GM23338 (cell line): ENCODE data around the gene SMG6. TPM values are rescaled to one million over a fixed set of nuclear protein-coding genes. Genes with fewer than 3 reads are reported as not detected.
"Not testable (repeated sequence)": the region's sequence is repeated elsewhere in the genome, so short reads cannot be mapped to it uniquely, and the experiment has no call there.

Source experiments
- ATAC-seq: fragments of 200-7000 bp; cut with Tn5 transposase; 3 replicates; pipeline ENCODE4 v1.9.1; 2020
- DNase-seq: peaks from one replicate; pipeline ENCODE4 v3.0.0-alpha.2; 2015; ENCODE audit warnings: low spot score
- H2AFZ ChIP-seq: fragments of 200-600 bp; sonication (generic); 2 replicates; pipeline ENCODE4 v1.8.0; 2016; ENCODE audit warnings: antibody characterized with exemption, mild to moderate bottlenecking, moderate library complexity
- H3F3A ChIP-seq: fragments of 200-600 bp; sonication (generic); replicated peaks from 2 replicates; pipeline ENCODE4 v1.8.0; 2017; ENCODE audit warnings: antibody characterized with exemption, mixed run types, low read depth
- H3K27ac ChIP-seq: fragments of 200-600 bp; sonication (generic); 2 replicates; pipeline ENCODE4 v1.6.1; 2016; ENCODE audit warnings: low read depth
- H3K27me3 ChIP-seq: fragments of 200-600 bp; sonication (generic); 2 replicates; pipeline ENCODE4 v1.8.0; 2016; ENCODE audit warnings: mild to moderate bottlenecking, mixed run types, moderate library complexity; ENCODE audit not compliant: insufficient read depth
- H3K36me3 ChIP-seq: fragments of 200-600 bp; sonication (generic); 2 replicates; pipeline ENCODE4 v1.8.0; 2016; ENCODE audit warnings: mild to moderate bottlenecking; ENCODE audit not compliant: insufficient read depth
- H3K4me1 ChIP-seq: fragments of 200-600 bp; sonication (generic); 2 replicates; pipeline ENCODE4 v1.8.0; 2016; ENCODE audit warnings: mild to moderate bottlenecking, moderate library complexity; ENCODE audit not compliant: insufficient read depth
- H3K4me2 ChIP-seq: fragments of 200-600 bp; sonication (generic); 2 replicates; pipeline ENCODE4 v1.7.1; 2017; ENCODE audit warnings: mixed run types
- H3K4me3 ChIP-seq: fragments of 200-600 bp; sonication (generic); 2 replicates; pipeline ENCODE4 v1.6.1; 2016; ENCODE audit warnings: mixed run types
- H3K79me2 ChIP-seq: fragments of 200-600 bp; sonication (generic); replicated peaks from 2 replicates; pipeline ENCODE4 v1.8.0; 2017; ENCODE audit warnings: mild to moderate bottlenecking; ENCODE audit not compliant: insufficient read depth
- H3K9me2 ChIP-seq: fragments of 200-600 bp; sonication (generic); 2 replicates; pipeline ENCODE4 v1.8.0; 2017; ENCODE audit not compliant: insufficient read depth
- H4K20me1 ChIP-seq: fragments of 200-600 bp; sonication (generic); replicated peaks from 2 replicates; pipeline ENCODE4 v1.8.0; 2017; ENCODE audit warnings: mild to moderate bottlenecking; ENCODE audit not compliant: insufficient read depth
- H3K27ac Mint-ChIP-seq: 2 replicates; pipeline ENCODE4 v1.8.0; 2020; ENCODE audit warnings: inconsistent platforms, mild to moderate bottlenecking, moderate library complexity, mixed read lengths
- H3K27me3 Mint-ChIP-seq: 3 replicates; pipeline ENCODE4 v1.8.0; 2022; ENCODE audit warnings: low read depth, mild to moderate bottlenecking, moderate library complexity, mixed read lengths, inconsistent platforms; ENCODE audit not compliant: insufficient read depth, poor library complexity
- H3K36me3 Mint-ChIP-seq: 3 replicates; pipeline ENCODE4 v1.8.0; 2021; ENCODE audit warnings: low read depth, mild to moderate bottlenecking, inconsistent platforms, moderate library complexity, mixed read lengths
- H3K4me1 Mint-ChIP-seq: 3 replicates; pipeline ENCODE4 v1.8.0; 2020; ENCODE audit warnings: mild to moderate bottlenecking, inconsistent platforms, mixed read lengths
- H3K4me3 Mint-ChIP-seq: 3 replicates; pipeline ENCODE4 v1.8.0; 2021; ENCODE audit warnings: moderate library complexity, mild to moderate bottlenecking, inconsistent platforms, mixed read lengths
- H3K9me3 Mint-ChIP-seq: 3 replicates; pipeline ENCODE4 v1.8.0; 2020; ENCODE audit warnings: moderate library complexity, mild to moderate bottlenecking, inconsistent platforms, mixed read lengths
- EZH2 ChIP-seq: fragments of 200-600 bp; sonication (generic); IDR thresholded peaks from one replicate; pipeline ENCODE4 v1.8.0; 2017; ENCODE audit warnings: antibody characterized with exemption, mild to moderate bottlenecking, low read depth; ENCODE audit not compliant: unreplicated experiment
- JUNB ChIP-seq: IDR thresholded peaks from one replicate; pipeline ENCODE4 v1.6.1; 2016; ENCODE audit warnings: antibody characterized with exemption; ENCODE audit not compliant: unreplicated experiment
- NANOG ChIP-seq: IDR thresholded peaks from 2 replicates; pipeline ENCODE4 v1.6.1; 2016; ENCODE audit warnings: antibody characterized with exemption, borderline replicate concordance
- REST ChIP-seq: IDR thresholded peaks from one replicate; pipeline ENCODE4 v1.6.1; 2018; ENCODE audit warnings: antibody characterized with exemption; ENCODE audit not compliant: unreplicated experiment
- ZNF114 ChIP-seq: fragments of 250-450 bp; sonication (Bioruptor Pico); IDR thresholded peaks from 2 replicates; pipeline ENCODE4 v1.5.0; 2020; ENCODE audit warnings: mild to moderate bottlenecking, moderate library complexity
- polyA plus RNA-seq: library from polyadenylated mRNA; unstranded; fragments of >200 nt; fragmentation: Nextera tagmentation; extraction: Ambion mirVana; gene quantifications from 2 replicates; pipeline ENCODE4 v1.2.1, GENCODE V29; 2016
- total RNA-seq: library from RNA; depleted of rRNA; stranded (reverse); fragments of >200 nt; shearing (Covaris generic); gene quantifications from 2 replicates; pipeline ENCODE4 v1.2.3, GENCODE V29; 2014

Gene SMG6
- total and polyA plus RNA-seq, 2 experiments from 2014 or later: 10.4 to 43.1 TPM

DNA sequence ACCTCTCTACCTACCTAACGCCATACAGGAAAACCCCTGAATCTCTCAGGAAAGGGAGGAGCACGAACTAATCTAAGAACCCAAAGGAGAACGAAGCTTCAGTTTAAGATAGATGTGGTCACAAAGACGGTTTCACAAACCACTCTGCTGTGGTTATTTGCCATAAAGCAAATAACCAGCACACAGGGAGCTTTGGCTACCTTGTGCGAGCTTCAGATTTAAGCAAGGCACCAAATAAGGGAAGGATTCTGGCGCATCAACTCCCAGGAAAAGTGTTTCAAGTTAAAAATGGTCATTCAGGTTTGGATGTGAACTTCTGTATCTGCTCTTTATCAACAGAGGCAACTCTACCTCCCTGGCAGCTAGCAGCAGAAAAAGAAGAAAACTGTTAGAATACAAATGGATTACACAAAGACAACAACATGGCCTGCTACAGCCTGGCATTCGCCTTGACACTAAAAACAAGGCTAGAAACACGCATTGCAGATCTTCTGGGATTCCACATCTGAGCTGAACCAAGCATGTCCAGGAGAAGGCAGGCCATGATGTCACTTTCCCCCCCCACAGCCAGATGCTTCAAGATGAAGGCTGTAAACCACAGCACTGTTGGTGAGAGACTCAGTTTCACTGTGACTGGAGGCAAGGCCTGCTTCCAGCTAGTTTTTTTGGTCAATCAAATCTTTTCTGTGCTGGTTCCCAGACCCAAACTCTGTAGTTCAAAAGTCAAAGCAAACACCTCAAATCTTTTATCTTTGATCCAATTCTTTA lies 43.6 kb downstream of the SMG6 start:
- H3K9me2 ChIP-seq: no peaks in the 10 kb centered on the region
- no peak overlapping the region for H2AFZ ChIP-seq
- H4K20me1 ChIP-seq: no peaks in the 10 kb centered on the region; the same call in none of the 2 replicates
- peaks cover 21% of the 10 kb centered on the region for H3K36me3 Mint-ChIP-seq
- no peaks in the 10 kb centered on the region for H3K27me3 ChIP-seq
- no peaks in the 10 kb centered on the region for H3K4me1 Mint-ChIP-seq
- no peak for TF ChIP-seq NANOG
- no peak for TF ChIP-seq JUNB
- TF ChIP-seq REST: no peak
- no peak for TF ChIP-seq ZNF114
- no peak for TF ChIP-seq EZH2
- DNase-seq (no peak), ATAC-seq (no peak)
- H3K4me1 ChIP-seq: no peaks in the 10 kb centered on the region
- 0 out of 2 replicates have a peak, but pooled peaks cover 5% of the 10 kb centered on the region for H3F3A ChIP-seq
- H3K79me2 ChIP-seq: 0 out of 2 replicates have a peak, but pooled peaks cover 7% of the 10 kb centered on the region
- H3K27me3 Mint-ChIP-seq: peaks cover 2% of the 10 kb centered on the region
- peaks cover 7% of the 10 kb centered on the region; the same call in 2 of the 3 replicates for H3K9me3 Mint-ChIP-seq
- H3K4me3 ChIP-seq: no peak overlapping the region
- H3K4me3 Mint-ChIP-seq: no peak overlapping the region
- peak overlapping the region; percentile 68 for H3K27ac ChIP-seq
- peak overlapping the region; percentile 19; the same call in 1 of the 2 replicates for H3K27ac Mint-ChIP-seq
- no peak overlapping the region for H3K4me2 ChIP-seq
- no peaks in the 10 kb centered on the region; the same call in 1 of the 2 replicates for H3K36me3 ChIP-seq

DNA sequence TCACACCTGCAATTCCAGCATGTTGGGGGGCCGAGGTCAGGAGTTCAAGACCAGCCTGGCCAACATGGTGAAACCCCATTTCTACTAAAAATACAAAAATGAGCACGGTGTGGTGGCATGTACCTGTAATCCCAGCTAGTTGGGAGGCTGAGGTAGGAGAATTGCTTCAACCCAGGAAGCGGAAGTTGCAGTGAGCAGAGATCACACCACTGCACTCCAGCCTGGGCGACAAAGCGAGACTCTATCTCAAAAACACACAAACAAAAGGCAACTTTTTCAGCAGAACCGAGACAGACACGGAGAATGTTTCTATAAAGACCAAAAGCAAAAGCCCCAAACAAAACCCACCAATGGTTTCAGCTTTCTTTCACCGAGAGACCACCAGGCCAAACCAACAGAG lies 44.8 kb downstream of the SMG6 start:
- not testable (repeated sequence) for H3K79me2 ChIP-seq, ATAC-seq, H3K27ac ChIP-seq, H2AFZ ChIP-seq, H4K20me1 ChIP-seq, H3K27ac Mint-ChIP-seq, H3K9me2 ChIP-seq, H3F3A ChIP-seq, H3K4me2 ChIP-seq, H3K27me3 ChIP-seq, H3K4me3 ChIP-seq, H3K4me1 ChIP-seq, H3K4me3 Mint-ChIP-seq, H3K36me3 ChIP-seq, H3K27me3 Mint-ChIP-seq, H3K4me1 Mint-ChIP-seq, DNase-seq
- Mint-ChIP-seq H3K36me3 (peaks cover 27% of the 10 kb centered on the region), H3K9me3 (peaks cover 12% of the 10 kb centered on the region; the same call in 2 of the 3 replicates)
